CD14-positive monocyte (primary cell): Measurements from ENCODE around the gene REEP1. TPM values are rescaled to one million over a fixed set of nuclear protein-coding genes. Genes with fewer than 3 reads are reported as not detected.

Experiments used
- DNase-seq, 3 donors: peaks; one replicate each; pipeline ENCODE4 v3.0.0-alpha.2; 2011 to 2022
- H2AFZ ChIP-seq: 2 replicates; pipeline ENCODE4 v1.6.0; 2012; ENCODE audit warnings: mild to moderate bottlenecking, low read depth, low read length, inconsistent platforms; ENCODE audit not compliant: insufficient read depth, poor library complexity, severe bottlenecking
- H3K27ac ChIP-seq, 2 donors: 1 replicate in 1 of 2; 2 replicates in 1 of 2; pipeline ENCODE4 v1.5.1; 2012 to 2013; ENCODE audit warnings: low read length in 2 of 2, control low read depth in 1 of 2, inconsistent platforms in 1 of 2, low read depth in 1 of 2, mild to moderate bottlenecking in 1 of 2
- H3K27me3 ChIP-seq, 2 donors: one replicate each; pipeline versions ENCODE4 v1.6.0 to v1.6.1; 2011 to 2013; ENCODE audit warnings: low read length in 2 of 2; ENCODE audit not compliant: control insufficient read depth in 2 of 2, insufficient read depth in 2 of 2
- H3K36me3 ChIP-seq, 2 donors: replicated peaks in 1 of 2; 1 replicate in 1 of 2; 2 replicates in 1 of 2; pipeline versions ENCODE4 v1.5.1 to v1.6.1; 2012 to 2013; ENCODE audit warnings: low read length in 2 of 2, control low read depth in 1 of 2, inconsistent platforms in 1 of 2, mild to moderate bottlenecking in 1 of 2; ENCODE audit not compliant: insufficient read depth in 2 of 2, control insufficient read depth in 1 of 2
- H3K4me1 ChIP-seq, 2 donors: 1 replicate in 1 of 2; 2 replicates in 1 of 2; pipeline versions ENCODE4 v1.5.1 to v1.6.1; 2012 to 2013; ENCODE audit warnings: low read length in 2 of 2, control low read depth in 1 of 2, inconsistent platforms in 1 of 2, mild to moderate bottlenecking in 1 of 2, moderate library complexity in 1 of 2; ENCODE audit not compliant: insufficient read depth in 2 of 2, control insufficient read depth in 1 of 2
- H3K4me2 ChIP-seq: replicated peaks from 2 replicates; pipeline ENCODE3; 2012; ENCODE audit warnings: low read length, moderate library complexity, mild to moderate bottlenecking; ENCODE audit not compliant: poor library complexity, severe bottlenecking; ENCODE audit errors: extremely low read depth
- H3K4me3 ChIP-seq, 3 experiments: fragments of 200-600 bp in 1 of 3; sonication (generic) in 1 of 3; replicated peaks in 1 of 3; 1 replicate in 2 of 3; 2 replicates in 1 of 3; pipeline ENCODE4 v1.5.1; 2011 to 2013; ENCODE audit warnings: low read length in 3 of 3, mild to moderate bottlenecking in 3 of 3, control low read depth in 2 of 3, low read depth in 2 of 3, inconsistent platforms in 1 of 3, moderate library complexity in 1 of 3
- H3K79me2 ChIP-seq: 2 replicates; pipeline ENCODE4 v1.6.0; 2012; ENCODE audit warnings: mild to moderate bottlenecking, control low read depth, inconsistent platforms, low read length, moderate library complexity; ENCODE audit not compliant: insufficient read depth
- H3K9ac ChIP-seq: 2 replicates; pipeline ENCODE4 v1.6.0; 2017; ENCODE audit warnings: low read length, mild to moderate bottlenecking; ENCODE audit not compliant: insufficient read depth, poor library complexity, severe bottlenecking
- H3K9me3 ChIP-seq, 2 donors: replicated peaks in 1 of 2; 1 replicate in 1 of 2; 2 replicates in 1 of 2; pipeline versions ENCODE4 v1.5.1 to v1.6.1; 2012 to 2013; ENCODE audit warnings: low read length in 2 of 2, control low read depth in 1 of 2; ENCODE audit not compliant: control insufficient read depth in 1 of 2, insufficient read depth in 1 of 2
- H4K20me1 ChIP-seq: 2 replicates; pipeline ENCODE4 v1.6.0; 2012; ENCODE audit warnings: mild to moderate bottlenecking, low read length, control low read depth, moderate library complexity; ENCODE audit not compliant: insufficient read depth
- H3K27ac Mint-ChIP-seq, 7 donors: one replicate each; pipeline ENCODE4 v1.8.0; 2020; ENCODE audit warnings: mild to moderate bottlenecking in 7 of 7, mixed read lengths in 7 of 7, moderate library complexity in 6 of 7, inconsistent platforms in 2 of 7
- H3K27me3 Mint-ChIP-seq, 3 donors: one replicate each; pipeline ENCODE4 v1.8.0; 2021 to 2022; ENCODE audit warnings: low read depth in 3 of 3, mild to moderate bottlenecking in 3 of 3, mixed read lengths in 3 of 3, moderate library complexity in 3 of 3, inconsistent platforms in 1 of 3
- H3K36me3 Mint-ChIP-seq, 2 donors: one replicate each; pipeline ENCODE4 v1.8.0; 2020; ENCODE audit warnings: mixed read lengths in 2 of 2, inconsistent platforms in 1 of 2, mild to moderate bottlenecking in 1 of 2
- H3K4me1 Mint-ChIP-seq: one replicate; pipeline ENCODE4 v1.8.0; 2020; ENCODE audit warnings: mild to moderate bottlenecking, mixed read lengths
- H3K4me3 Mint-ChIP-seq, 2 donors: one replicate each; pipeline ENCODE4 v1.8.0; 2020; ENCODE audit warnings: mild to moderate bottlenecking in 2 of 2, mixed read lengths in 2 of 2, moderate library complexity in 1 of 2
- H3K9me3 Mint-ChIP-seq, 7 donors: one replicate each; pipeline ENCODE4 v1.8.0; 2020 to 2022; ENCODE audit warnings: mixed read lengths in 7 of 7, mild to moderate bottlenecking in 6 of 7, moderate library complexity in 6 of 7, inconsistent platforms in 2 of 7
- WGBS: methylation state at CpG from one replicate; pipeline ENCODE4 v1.1.5; 2013; ENCODE audit warnings: missing lambda C conversion rate; ENCODE audit not compliant: insufficient coverage; 5-methylcytosine and 5-hydroxymethylcytosine counted together
- intact Hi-C, 2 donors: fragments of 100-400 bp; cut with micrococcal nuclease; formaldehyde crosslinking; loops; one replicate each; pipeline versions ENCODE4 v1.15.0 to v1.15.1; 2023
- polyA plus RNA-seq, 3 donors: library from polyadenylated mRNA; depleted of rRNA in 1 of 3; unstranded in 2 of 3; stranded (reverse) in 1 of 3; fragments of 300-500 nt in 2 of 3; fragments of >200 nt in 1 of 3; fragmentation: Illumina TruSeq in 2 of 3; gene quantifications; 1 replicate in 2 of 3; 2 replicates in 1 of 3; pipeline ENCODE4 v1.2.3, GENCODE V29; 2012 to 2021
- TF ChIP-seq, protein P1 (sequence below): fragments of 200-600 bp; IDR thresholded peaks from one replicate; pipeline ENCODE4 v1.8.0; 2022; ENCODE audit warnings: antibody characterized with exemption, mild to moderate bottlenecking

REEP1 gene
- polyA plus RNA-seq, 3 donors, result not detected

GRCh38 chr2:86301711-86302202, 35.7 kb downstream of the REEP1 start:
- Mint-ChIP-seq H3K4me1 (no peaks in the 10 kb centered on the region), H3K27me3 (peaks cover 11 to 25% (median 20%) of the 10 kb centered on the region in 3 donors), H3K9me3 (no peaks in the 10 kb centered on the region), H3K27ac (no peak overlapping the region), H3K4me3 (peak overlapping the region in 1 of 2 donors; percentile 9), H3K36me3 (no peaks in the 10 kb centered on the region)
- Histone ChIP-seq H3K9me3 (no peaks in the 10 kb centered on the region), H2AFZ (no peak overlapping the region), H3K27me3 (peaks cover 0 to 15% of the 10 kb centered on the region in 2 donors), H3K4me2 (no peak overlapping the region), H3K9ac (no peak overlapping the region), H4K20me1 (no peaks in the 10 kb centered on the region), H3K79me2 (no peaks in the 10 kb centered on the region), H3K27ac (no peak overlapping the region), H3K36me3 (no peaks in the 10 kb centered on the region), H3K4me1 (no peaks in the 10 kb centered on the region), H3K4me3 (no peak overlapping the region)
- TF ChIP-seq, protein P1, sequence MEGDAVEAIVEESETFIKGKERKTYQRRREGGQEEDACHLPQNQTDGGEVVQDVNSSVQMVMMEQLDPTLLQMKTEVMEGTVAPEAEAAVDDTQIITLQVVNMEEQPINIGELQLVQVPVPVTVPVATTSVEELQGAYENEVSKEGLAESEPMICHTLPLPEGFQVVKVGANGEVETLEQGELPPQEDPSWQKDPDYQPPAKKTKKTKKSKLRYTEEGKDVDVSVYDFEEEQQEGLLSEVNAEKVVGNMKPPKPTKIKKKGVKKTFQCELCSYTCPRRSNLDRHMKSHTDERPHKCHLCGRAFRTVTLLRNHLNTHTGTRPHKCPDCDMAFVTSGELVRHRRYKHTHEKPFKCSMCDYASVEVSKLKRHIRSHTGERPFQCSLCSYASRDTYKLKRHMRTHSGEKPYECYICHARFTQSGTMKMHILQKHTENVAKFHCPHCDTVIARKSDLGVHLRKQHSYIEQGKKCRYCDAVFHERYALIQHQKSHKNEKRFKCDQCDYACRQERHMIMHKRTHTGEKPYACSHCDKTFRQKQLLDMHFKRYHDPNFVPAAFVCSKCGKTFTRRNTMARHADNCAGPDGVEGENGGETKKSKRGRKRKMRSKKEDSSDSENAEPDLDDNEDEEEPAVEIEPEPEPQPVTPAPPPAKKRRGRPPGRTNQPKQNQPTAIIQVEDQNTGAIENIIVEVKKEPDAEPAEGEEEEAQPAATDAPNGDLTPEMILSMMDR, result no peak
- DNase-seq, result no peak
- intact Hi-C loops, result no loop called here
- 75% methylated on average over 2 of the region's 3 CpGs for WGBS

DNA sequence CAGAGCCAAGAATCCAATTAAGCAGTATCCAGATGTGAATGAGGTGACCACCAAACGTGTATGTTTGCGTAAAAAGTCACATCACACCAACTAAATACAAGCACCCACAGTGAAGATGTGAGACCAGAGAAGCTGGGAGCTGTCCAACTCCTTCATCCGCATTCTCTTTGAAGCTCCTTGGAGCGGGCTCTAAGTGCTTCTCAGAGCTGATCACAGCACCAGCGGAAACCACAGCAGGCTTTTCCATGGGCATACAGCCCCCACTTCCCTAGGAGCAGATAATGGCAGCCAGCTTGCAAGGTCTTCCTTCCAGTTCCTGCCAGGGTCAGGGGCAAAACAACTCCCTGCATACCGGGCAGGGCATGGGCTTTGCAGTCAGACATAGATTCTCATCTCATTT, 36.4 kb downstream of the REEP1 start:
- WGBS, result 59% methylated on average over 6 of the region's 6 CpGs
- H3K27me3 Mint-ChIP-seq, result peaks cover 12 to 27% (median 20%) of the 10 kb centered on the region in 3 donors
- no peaks in the 10 kb centered on the region for H3K9me3 Mint-ChIP-seq

More for the DNA sequence above, 36.4 kb downstream of the REEP1 start:
- H3K9ac ChIP-seq, result no peak overlapping the region
- no peak for DNase-seq
- intact Hi-C loops, result no loop called here
- Mint-ChIP-seq H3K36me3 (no peaks in the 10 kb centered on the region), H3K4me1 (no peaks in the 10 kb centered on the region), H3K4me3 (no peak overlapping the region), H3K27ac (no peak overlapping the region)
- no peaks in the 10 kb centered on the region for H3K9me3 ChIP-seq
- no peaks in the 10 kb centered on the region for H3K36me3 ChIP-seq
- peaks cover 0 to 15% of the 10 kb centered on the region in 2 donors for H3K27me3 ChIP-seq
- no peaks in the 10 kb centered on the region for H3K79me2 ChIP-seq
- H2AFZ ChIP-seq, result no peak overlapping the region
- no peak overlapping the region for H3K4me3 ChIP-seq
- H3K27ac ChIP-seq, result no peak overlapping the region
- no peaks in the 10 kb centered on the region for H4K20me1 ChIP-seq
- no peaks in the 10 kb centered on the region for H3K4me1 ChIP-seq
- TF ChIP-seq, protein P1, result no peak
- no peak overlapping the region for H3K4me2 ChIP-seq
